Measurements from ENCODE around the gene ZNF154.

DNA sequence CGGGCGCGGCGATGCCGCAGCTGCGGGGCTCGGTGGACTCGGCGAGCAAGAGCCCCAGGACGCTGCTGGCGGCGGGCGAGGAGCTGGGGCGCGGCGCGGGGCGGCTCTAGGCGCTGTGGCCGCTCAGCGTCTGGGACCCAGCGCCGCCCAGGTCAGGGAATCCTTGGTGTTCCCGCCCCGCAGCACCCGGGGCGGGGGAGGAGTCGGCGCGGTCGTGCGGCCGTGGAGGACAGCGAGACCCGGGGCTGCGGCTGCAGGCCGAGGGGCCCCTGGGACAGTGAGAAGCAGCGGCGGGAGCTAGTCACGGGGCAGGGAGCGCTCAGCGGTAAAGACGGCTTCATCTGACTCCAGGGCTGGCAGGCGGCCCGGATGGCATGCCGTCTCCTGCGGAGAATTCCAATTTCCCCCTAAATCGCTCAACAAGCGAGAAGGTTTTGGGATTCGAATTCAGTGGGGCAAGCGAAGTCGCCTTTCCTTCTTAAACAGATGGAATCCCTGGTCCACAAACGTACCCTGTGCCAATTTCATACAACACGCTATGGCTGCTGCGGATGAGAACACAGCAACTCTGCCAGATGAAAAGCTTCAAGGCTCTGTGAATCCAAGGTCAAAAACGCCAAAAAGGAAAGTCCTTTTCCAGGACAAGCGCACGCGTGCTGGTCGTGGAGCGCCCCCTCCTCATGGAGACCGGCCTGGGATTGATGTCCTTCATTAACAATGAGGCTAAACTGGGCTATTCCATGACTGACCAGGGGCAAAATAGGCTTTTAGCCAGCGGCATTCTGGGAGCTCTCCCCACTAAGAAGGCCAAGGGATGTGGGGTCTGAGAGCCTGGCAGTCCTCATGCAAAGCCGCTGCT lies 44.5 kb downstream of the ZNF154 start:
- TF ChIP-seq, protein P1, sequence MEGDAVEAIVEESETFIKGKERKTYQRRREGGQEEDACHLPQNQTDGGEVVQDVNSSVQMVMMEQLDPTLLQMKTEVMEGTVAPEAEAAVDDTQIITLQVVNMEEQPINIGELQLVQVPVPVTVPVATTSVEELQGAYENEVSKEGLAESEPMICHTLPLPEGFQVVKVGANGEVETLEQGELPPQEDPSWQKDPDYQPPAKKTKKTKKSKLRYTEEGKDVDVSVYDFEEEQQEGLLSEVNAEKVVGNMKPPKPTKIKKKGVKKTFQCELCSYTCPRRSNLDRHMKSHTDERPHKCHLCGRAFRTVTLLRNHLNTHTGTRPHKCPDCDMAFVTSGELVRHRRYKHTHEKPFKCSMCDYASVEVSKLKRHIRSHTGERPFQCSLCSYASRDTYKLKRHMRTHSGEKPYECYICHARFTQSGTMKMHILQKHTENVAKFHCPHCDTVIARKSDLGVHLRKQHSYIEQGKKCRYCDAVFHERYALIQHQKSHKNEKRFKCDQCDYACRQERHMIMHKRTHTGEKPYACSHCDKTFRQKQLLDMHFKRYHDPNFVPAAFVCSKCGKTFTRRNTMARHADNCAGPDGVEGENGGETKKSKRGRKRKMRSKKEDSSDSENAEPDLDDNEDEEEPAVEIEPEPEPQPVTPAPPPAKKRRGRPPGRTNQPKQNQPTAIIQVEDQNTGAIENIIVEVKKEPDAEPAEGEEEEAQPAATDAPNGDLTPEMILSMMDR (conservative IDR thresholded peaks at IDR 0.05; ENCODE audit: low read depth, low read length), result no peak
- no peak for TF ChIP-seq EZH2 (IDR thresholded peaks at IDR 0.05; ENCODE audit: low read length, unreplicated experiment)

All from PC-3 (cell line).